CD4-positive, CD25-positive, alpha-beta regulatory T cell (primary cell): ENCODE results near the gene SLC25A41. TPM values are rescaled to one million over a fixed set of nuclear protein-coding genes. Genes with fewer than 3 reads are reported as not detected.
A peak's percentile ranks its signal among the peaks of the same experiment; 100 is the strongest.

Source experiments
- ATAC-seq, 2 donors: fragments of 150-1000 bp; cut with Tn5 transposase; one replicate each; pipeline ENCODE4 v1.10.0; 2021; ENCODE audit warnings: low read depth in 2 of 2, moderate number of reproducible peaks in 2 of 2, moderate library complexity in 1 of 2
- DNase-seq, 3 donors: peaks; one replicate each; pipeline versions ENCODE4 v3.0.0 to v3.0.0-alpha.2; 2012 to 2022; ENCODE audit warnings: mixed read lengths in 1 of 3
- H3K27ac ChIP-seq: one replicate; pipeline ENCODE4 v1.7.0; 2013; ENCODE audit warnings: mild to moderate bottlenecking, low read length; ENCODE audit not compliant: insufficient read depth, poor library complexity, severe bottlenecking
- H3K27me3 ChIP-seq: one replicate; pipeline ENCODE4 v1.7.0; 2013; ENCODE audit warnings: low read length; ENCODE audit not compliant: control insufficient read depth, insufficient read depth
- H3K36me3 ChIP-seq: one replicate; pipeline ENCODE4 v1.7.0; 2013; ENCODE audit warnings: mild to moderate bottlenecking, low read length, moderate library complexity; ENCODE audit not compliant: control insufficient read depth, insufficient read depth
- H3K4me1 ChIP-seq: 2 replicates; pipeline ENCODE4 v1.7.0; 2013; ENCODE audit warnings: mild to moderate bottlenecking, low read length; ENCODE audit not compliant: insufficient read depth, control insufficient read depth, poor library complexity, severe bottlenecking
- H3K4me3 ChIP-seq: one replicate; pipeline ENCODE4 v1.7.0; 2013; ENCODE audit warnings: low read depth, mild to moderate bottlenecking, low read length, moderate library complexity
- H3K9me3 ChIP-seq, 2 experiments: 1 replicate in 1 of 2; 2 replicates in 1 of 2; pipeline ENCODE4 v1.7.0; 2013; ENCODE audit warnings: low read length in 2 of 2, mild to moderate bottlenecking in 1 of 2, moderate library complexity in 1 of 2; ENCODE audit not compliant: control insufficient read depth in 2 of 2
- H3K27ac Mint-ChIP-seq, 3 donors: one replicate each; pipeline ENCODE4 v1.8.0; 2020 to 2022; ENCODE audit warnings: mild to moderate bottlenecking in 3 of 3, mixed read lengths in 3 of 3, moderate library complexity in 2 of 3
- H3K27me3 Mint-ChIP-seq: one replicate; pipeline ENCODE4 v1.8.0; 2022; ENCODE audit warnings: mild to moderate bottlenecking, mixed read lengths
- H3K36me3 Mint-ChIP-seq: one replicate; pipeline ENCODE4 v1.8.0; 2020; ENCODE audit warnings: mixed read lengths
- H3K4me1 Mint-ChIP-seq, 4 donors: one replicate each; pipeline ENCODE4 v1.8.0; 2020 to 2022; ENCODE audit warnings: mixed read lengths in 4 of 4, mild to moderate bottlenecking in 1 of 4
- H3K4me3 Mint-ChIP-seq, 4 donors: one replicate each; pipeline ENCODE4 v1.8.0; 2020 to 2022; ENCODE audit warnings: mild to moderate bottlenecking in 4 of 4, mixed read lengths in 4 of 4, moderate library complexity in 3 of 4
- H3K9me3 Mint-ChIP-seq, 7 donors: one replicate each; pipeline ENCODE4 v1.8.0; 2020 to 2022; ENCODE audit warnings: mixed read lengths in 7 of 7, mild to moderate bottlenecking in 3 of 7, moderate library complexity in 2 of 7
- polyA plus RNA-seq, 4 donors: library from polyadenylated mRNA; unstranded; fragments of 300-500 nt; fragmentation: Illumina TruSeq; gene quantifications; one replicate each; pipeline ENCODE4 v1.2.3, GENCODE V29; 2021
- total RNA-seq: library from RNA; stranded (reverse); gene quantifications from one replicate; pipeline ENCODE4 v1.2.3, GENCODE V29; 2022

SLC25A41 gene
- total and polyA plus RNA-seq, 5 donors from 2014 or later = 0.24 to 0.42 TPM; not detected in 3

DNA sequence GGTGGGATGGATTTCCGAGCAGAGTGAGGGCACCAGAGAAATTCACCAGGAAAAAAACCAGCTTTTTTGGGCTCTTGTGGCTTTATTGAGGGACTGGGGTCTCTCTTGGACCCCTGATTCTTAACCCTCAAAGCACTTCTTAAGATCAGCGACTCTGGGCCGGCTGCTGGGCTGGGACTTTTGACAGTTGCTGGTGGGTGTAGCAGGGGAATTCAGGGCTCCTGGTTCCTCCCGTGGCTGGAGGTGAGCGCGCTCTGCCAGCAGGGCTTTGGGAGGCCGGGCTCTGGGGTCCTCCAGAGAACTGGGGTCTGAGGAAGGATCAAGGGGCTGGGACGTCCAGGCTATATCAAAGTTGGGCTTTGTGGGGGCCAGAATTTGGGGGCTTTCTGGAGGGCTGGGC lies 33.8 kb upstream of the SLC25A41 start:
- no peak for ATAC-seq
- H3K36me3 Mint-ChIP-seq = peaks cover 25% of the 10 kb centered on the region

DNA sequence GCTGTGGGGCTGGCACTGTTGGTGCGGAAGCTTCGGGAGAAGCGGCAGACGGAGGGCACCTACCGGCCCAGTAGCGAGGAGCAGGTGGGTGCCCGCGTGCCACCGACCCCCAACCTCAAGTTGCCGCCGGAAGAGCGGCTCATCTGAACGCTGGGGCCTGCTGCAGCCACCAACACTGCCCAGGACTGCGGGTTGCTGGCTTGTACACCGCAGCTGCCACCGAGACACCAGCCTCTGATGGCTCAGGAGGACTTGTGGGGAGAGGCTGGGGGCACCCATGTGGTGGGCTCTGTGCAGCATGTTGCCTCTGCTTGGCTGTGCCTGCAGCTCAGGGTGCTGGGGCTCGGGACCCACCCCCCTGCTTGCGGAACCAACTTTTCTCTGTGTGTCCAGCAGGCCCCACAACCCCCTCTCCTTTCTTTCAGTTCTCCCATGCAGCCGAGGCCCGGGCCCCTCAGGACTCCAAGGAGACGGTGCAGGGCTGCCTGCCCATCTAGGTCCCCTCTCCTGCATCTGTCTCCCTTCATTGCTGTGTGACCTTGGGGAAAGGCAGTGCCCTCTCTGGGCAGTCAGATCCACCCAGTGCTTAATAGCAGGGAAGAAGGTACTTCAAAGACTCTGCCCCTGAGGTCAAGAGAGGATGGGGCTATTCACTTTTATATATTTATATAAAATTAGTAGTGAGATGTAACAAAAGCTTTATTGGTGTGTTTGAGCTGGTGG lies 33.1 kb upstream of the SLC25A41 start:
- Histone ChIP-seq H3K27me3 (no peaks in the 10 kb centered on the region), H3K9me3 (no peaks in the 10 kb centered on the region), H3K4me1 (peaks cover 11% of the 10 kb centered on the region), H3K4me3 (no peak overlapping the region), H3K27ac (no peak overlapping the region), H3K36me3 (peaks cover 30% of the 10 kb centered on the region)
- peaks cover 0 to 26% (median 9%) of the 10 kb centered on the region in 4 donors for H3K4me1 Mint-ChIP-seq
- no peaks in the 10 kb centered on the region for H3K27me3 Mint-ChIP-seq
- no peak overlapping the region for H3K27ac Mint-ChIP-seq
- no peaks in the 10 kb centered on the region for H3K9me3 Mint-ChIP-seq
- no peak for DNase-seq
- ATAC-seq = peak in 1 of 2 donors; percentile 14
- H3K4me3 Mint-ChIP-seq = no peak overlapping the region
- H3K36me3 Mint-ChIP-seq = peaks cover 25% of the 10 kb centered on the region

More for the DNA sequence above, 33.8 kb upstream of the SLC25A41 start:
- H3K4me1 Mint-ChIP-seq = peaks cover 0 to 21% (median 7%) of the 10 kb centered on the region in 4 donors
- Histone ChIP-seq H3K27ac (no peak overlapping the region), H3K4me1 (peaks cover 11% of the 10 kb centered on the region), H3K9me3 (no peaks in the 10 kb centered on the region), H3K4me3 (no peak overlapping the region), H3K36me3 (peaks cover 30% of the 10 kb centered on the region), H3K27me3 (no peaks in the 10 kb centered on the region)
- H3K9me3 Mint-ChIP-seq = no peaks in the 10 kb centered on the region
- no peak for DNase-seq
- H3K27ac Mint-ChIP-seq = peak overlapping the region in 2 of 3 donors; percentile 12 to 17
- H3K27me3 Mint-ChIP-seq = no peaks in the 10 kb centered on the region
- no peak overlapping the region for H3K4me3 Mint-ChIP-seq

GRCh38 chr19:6465663-6466062 lies 32.1 kb upstream of the SLC25A41 start:
- Histone ChIP-seq H3K27me3 (no peaks in the 10 kb centered on the region), H3K9me3 (no peaks in the 10 kb centered on the region), H3K4me1 (peaks cover 15% of the 10 kb centered on the region), H3K36me3 (peaks cover 24% of the 10 kb centered on the region), H3K27ac (peak overlapping the region; percentile 47), H3K4me3 (no peak overlapping the region)
- no peaks in the 10 kb centered on the region for H3K9me3 Mint-ChIP-seq
- H3K27ac Mint-ChIP-seq = peak overlapping the region in 1 of 3 donors; percentile 78
- DNase-seq (no peak), ATAC-seq (no peak)
- no peaks in the 10 kb centered on the region for H3K27me3 Mint-ChIP-seq
- H3K36me3 Mint-ChIP-seq = peaks cover 21% of the 10 kb centered on the region
- H3K4me3 Mint-ChIP-seq = peak overlapping the region in 1 of 4 donors; percentile 28
- H3K4me1 Mint-ChIP-seq = peaks cover 0 to 28% (median 10%) of the 10 kb centered on the region in 4 donors

GRCh38 chr19:6465006-6465405 lies 31.4 kb upstream of the SLC25A41 start:
- Histone ChIP-seq H3K36me3 (peaks cover 20% of the 10 kb centered on the region), H3K4me3 (no peak overlapping the region), H3K4me1 (peaks cover 19% of the 10 kb centered on the region), H3K9me3 (no peaks in the 10 kb centered on the region), H3K27ac (no peak overlapping the region), H3K27me3 (no peaks in the 10 kb centered on the region)
- DNase-seq (no peak), ATAC-seq (no peak)
- peak overlapping the region in 2 of 4 donors; percentile 37 to 77 for H3K4me3 Mint-ChIP-seq
- peaks cover 3 to 30% (median 14%) of the 10 kb centered on the region in 4 donors for H3K4me1 Mint-ChIP-seq
- H3K36me3 Mint-ChIP-seq = peaks cover 19% of the 10 kb centered on the region
- no peaks in the 10 kb centered on the region for H3K27me3 Mint-ChIP-seq
- peaks cover 0 to under 1% (median 0%) of the 10 kb centered on the region in 7 donors for H3K9me3 Mint-ChIP-seq
- H3K27ac Mint-ChIP-seq = peak overlapping the region; percentile 76 to 89 (median 78)

- H3K4me3 Mint-ChIP-seq = peak within 1 kb of the TSS; percentile 32 to 81 (median 74)
- Histone ChIP-seq H3K9me3 (no peaks in the 10 kb centered on the region), H3K27ac (peak within 1 kb of the TSS; percentile 14), H3K4me3 (no peak within 1 kb of the TSS), H3K27me3 (no peaks in the 10 kb centered on the region), H3K36me3 (peaks cover 15% of the 10 kb centered on the region), H3K4me1 (peaks cover 22% of the 10 kb centered on the region)
- DNase-seq = peak; percentile 30 to 49 (median 44)
- peak within 1 kb of the TSS; percentile 76 to 89 (median 78) for H3K27ac Mint-ChIP-seq
- peaks cover 15% of the 10 kb centered on the region for H3K36me3 Mint-ChIP-seq
- H3K4me1 Mint-ChIP-seq = peaks cover 4 to 32% (median 17%) of the 10 kb centered on the region in 4 donors
- ATAC-seq = no peak
- H3K9me3 Mint-ChIP-seq = peaks cover 0 to 1% (median 0%) of the 10 kb centered on the region in 7 donors
- no peaks in the 10 kb centered on the region for H3K27me3 Mint-ChIP-seq
Measured at GRCh38 chr19:6464070-6464873, 30.7 kb upstream of the SLC25A41 start, which contains the start of gene CRB3. TSS of gene CRB3 (plus strand) at chr19:6464271. CDS start at chr19:6464702, 431 bp downstream.

- Mint-ChIP-seq H3K36me3 (peaks cover 6% of the 10 kb centered on the region), H3K4me3 (peak overlapping the region; percentile 94 to 98 (median 96)), H3K27me3 (peaks cover 4% of the 10 kb centered on the region), H3K27ac (peak overlapping the region; percentile 27 to 93 (median 91)), H3K9me3 (peaks cover 0 to 2% (median 0%) of the 10 kb centered on the region in 7 donors), H3K4me1 (peaks cover 5 to 39% (median 19%) of the 10 kb centered on the region in 4 donors)
- Histone ChIP-seq H3K27me3 (no peaks in the 10 kb centered on the region), H3K4me3 (peak overlapping the region; percentile 87), H3K9me3 (peaks cover 0 to 2% of the 10 kb centered on the region in 2 experiments), H3K27ac (peak overlapping the region; percentile 84), H3K4me1 (peaks cover 32% of the 10 kb centered on the region), H3K36me3 (no peaks in the 10 kb centered on the region)
- ATAC-seq (peak; percentile 86 to 87), DNase-seq (peak; percentile 90 to 98 (median 96))
Measured at GRCh38 chr19:6460099-6460884, 26.7 kb upstream of the SLC25A41 start.
